ENCODE results near the gene ASTL.

The ASTL gene

GRCh38 chr2:96159084-96159830, 21.0 kb upstream of the ASTL start:
- H3K4me3 ChIP-seq (ENCODE audit: low read depth, low read length), result no peak overlapping the region
- TF ChIP-seq, protein P1, sequence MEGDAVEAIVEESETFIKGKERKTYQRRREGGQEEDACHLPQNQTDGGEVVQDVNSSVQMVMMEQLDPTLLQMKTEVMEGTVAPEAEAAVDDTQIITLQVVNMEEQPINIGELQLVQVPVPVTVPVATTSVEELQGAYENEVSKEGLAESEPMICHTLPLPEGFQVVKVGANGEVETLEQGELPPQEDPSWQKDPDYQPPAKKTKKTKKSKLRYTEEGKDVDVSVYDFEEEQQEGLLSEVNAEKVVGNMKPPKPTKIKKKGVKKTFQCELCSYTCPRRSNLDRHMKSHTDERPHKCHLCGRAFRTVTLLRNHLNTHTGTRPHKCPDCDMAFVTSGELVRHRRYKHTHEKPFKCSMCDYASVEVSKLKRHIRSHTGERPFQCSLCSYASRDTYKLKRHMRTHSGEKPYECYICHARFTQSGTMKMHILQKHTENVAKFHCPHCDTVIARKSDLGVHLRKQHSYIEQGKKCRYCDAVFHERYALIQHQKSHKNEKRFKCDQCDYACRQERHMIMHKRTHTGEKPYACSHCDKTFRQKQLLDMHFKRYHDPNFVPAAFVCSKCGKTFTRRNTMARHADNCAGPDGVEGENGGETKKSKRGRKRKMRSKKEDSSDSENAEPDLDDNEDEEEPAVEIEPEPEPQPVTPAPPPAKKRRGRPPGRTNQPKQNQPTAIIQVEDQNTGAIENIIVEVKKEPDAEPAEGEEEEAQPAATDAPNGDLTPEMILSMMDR (IDR thresholded peaks at IDR 0.05; ENCODE audit: low read depth, low read length, missing control alignments), result no peak
- no peak for DNase-seq (ENCODE audit: low read depth)

DNA sequence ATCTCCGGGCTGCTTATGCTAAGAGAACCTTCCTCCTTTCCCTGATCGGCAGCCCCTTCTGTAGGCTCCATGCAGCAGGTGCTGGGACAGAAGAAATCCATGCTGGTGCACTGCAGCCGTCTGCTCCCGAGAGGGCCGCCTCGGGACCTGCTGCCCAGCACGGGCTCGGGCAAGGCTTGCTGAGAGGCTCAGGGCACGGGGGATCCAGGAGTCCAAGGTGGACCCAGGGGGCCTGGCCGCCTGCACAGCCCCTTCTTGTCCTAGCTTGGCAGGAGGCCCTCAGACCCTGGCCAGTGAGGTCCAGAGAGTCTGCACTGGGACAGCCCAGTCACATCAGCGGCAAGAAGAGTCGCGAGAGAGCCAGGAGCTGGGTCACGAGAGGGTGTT, 20.2 kb upstream of the ASTL start:
- peak overlapping the region; percentile 15; the same call in 1 of the 2 replicates for H3K4me3 ChIP-seq (ENCODE audit: low read depth, low read length)
- DNase-seq (ENCODE audit: low read depth), result no peak

DNA sequence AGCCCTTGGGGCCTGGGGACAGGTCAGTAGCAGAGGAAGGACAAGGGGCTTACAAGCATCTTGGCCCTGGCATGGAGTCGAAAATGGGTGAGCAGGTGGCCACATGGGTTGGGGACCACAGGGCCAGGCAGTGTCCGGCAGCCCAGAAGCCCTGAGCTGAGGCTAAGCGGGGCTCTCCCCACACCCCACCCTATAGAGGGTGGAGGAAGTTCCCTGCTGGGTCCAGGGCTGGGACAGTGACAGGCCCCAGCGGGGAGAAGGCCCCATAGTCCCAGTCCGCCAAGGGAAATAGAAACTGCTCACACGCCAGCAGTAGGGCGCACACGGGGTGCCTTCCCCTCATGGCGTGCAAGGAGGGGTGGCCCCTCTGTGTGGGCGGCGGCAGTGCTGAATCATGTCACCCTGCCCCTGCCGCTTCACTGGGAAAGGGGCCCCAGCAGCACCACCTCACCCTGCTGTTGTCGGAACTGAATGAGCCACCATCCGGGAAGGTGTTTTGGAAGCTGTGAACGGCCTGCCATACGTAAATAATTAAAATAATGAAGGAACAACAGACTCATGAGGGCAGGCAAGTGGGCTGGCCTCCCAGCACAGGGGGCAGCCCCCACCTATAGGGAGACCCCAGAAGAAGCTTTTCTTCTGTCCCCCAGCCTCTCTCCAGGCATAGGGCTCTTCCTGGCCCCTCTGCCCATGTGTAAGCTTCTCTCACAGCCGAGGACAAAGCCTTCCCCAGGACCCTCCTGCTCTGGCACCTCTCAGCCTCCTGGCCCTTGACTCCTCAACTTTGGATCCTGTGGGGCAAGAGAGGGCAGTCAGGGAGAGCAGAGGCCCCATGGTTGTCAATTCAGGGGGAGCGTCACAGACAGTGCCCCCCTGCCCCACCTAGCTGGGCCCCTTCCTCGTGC, 19.6 kb upstream of the ASTL start:
- no peak for DNase-seq (ENCODE audit: low read depth)
- TF ChIP-seq, protein P1 (IDR thresholded peaks at IDR 0.05; ENCODE audit: low read depth, low read length, missing control alignments), result no peak
- H3K4me3 ChIP-seq (ENCODE audit: low read depth, low read length), result peak overlapping the region; percentile 15

More for the DNA sequence above, 20.2 kb upstream of the ASTL start:
- TF ChIP-seq, protein P1 (IDR thresholded peaks at IDR 0.05; ENCODE audit: low read depth, low read length, missing control alignments), result no peak

DNA sequence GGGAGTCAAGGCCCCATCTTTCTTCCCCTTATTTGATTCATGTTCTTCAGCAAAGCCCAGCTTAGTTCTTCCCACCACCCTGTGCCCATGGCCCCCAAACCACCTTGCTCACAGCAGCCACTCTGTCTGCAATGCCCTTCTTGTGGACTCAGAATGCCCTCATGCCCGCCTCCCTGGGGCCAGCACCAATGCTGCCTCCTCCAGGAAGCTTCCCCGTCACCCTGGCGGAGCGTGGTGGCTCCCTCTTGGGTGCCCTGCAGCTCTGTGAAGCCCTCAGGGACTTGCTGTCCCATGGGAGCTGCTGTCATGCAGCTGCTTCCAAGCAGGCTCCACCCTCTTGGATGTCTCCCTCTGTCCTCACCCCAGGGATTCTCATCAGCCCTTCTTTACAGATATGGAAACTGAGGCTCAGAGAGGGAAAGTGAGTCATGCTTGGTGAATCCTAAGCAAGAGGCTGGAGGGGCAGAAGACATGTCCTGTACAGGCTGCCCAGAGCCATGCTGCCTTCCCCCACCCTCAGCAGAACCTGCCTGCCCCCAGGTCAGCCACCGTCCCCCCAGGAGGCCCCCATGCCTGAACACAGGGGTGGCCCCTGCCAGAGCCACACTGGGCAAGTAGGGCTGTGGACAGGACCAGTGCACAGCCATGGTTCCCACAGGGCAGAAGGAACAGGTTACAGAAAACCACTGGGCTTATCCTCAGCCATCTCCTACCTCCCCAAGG, 18.8 kb upstream of the ASTL start:
- TF ChIP-seq, protein P1 (IDR thresholded peaks at IDR 0.05; ENCODE audit: low read depth, low read length, missing control alignments), result no peak
- peak overlapping the region; percentile 7; the same call in 1 of the 2 replicates for H3K4me3 ChIP-seq (ENCODE audit: low read depth, low read length)
- no peak for DNase-seq (ENCODE audit: low read depth)

GRCh38 chr2:96156011-96156820, 17.9 kb upstream of the ASTL start:
- TF ChIP-seq, protein P1 (IDR thresholded peaks at IDR 0.05; ENCODE audit: low read depth, low read length, missing control alignments), result no peak
- no peak for DNase-seq (ENCODE audit: low read depth)
- no peak overlapping the region for H3K4me3 ChIP-seq (ENCODE audit: low read depth, low read length)
